Hindlimb muscle (tissue), 1 donor: ENCODE data around the gene SRC. TPM values are rescaled to one million over a fixed set of nuclear protein-coding genes. Genes with fewer than 3 reads are reported as not detected.

Experiments used
- DNase-seq: peaks from one replicate; pipeline ENCODE4 v3.0.0-alpha.2; 2013
- polyA plus RNA-seq: library from polyadenylated mRNA; unstranded; fragments of 120-200 nt; gene quantifications from one replicate; pipeline ENCODE4 v1.2.1, GENCODE V29; 2013; ENCODE audit not compliant: insufficient read length

Gene SRC
- 19.5 TPM for polyA plus RNA-seq

DNA sequence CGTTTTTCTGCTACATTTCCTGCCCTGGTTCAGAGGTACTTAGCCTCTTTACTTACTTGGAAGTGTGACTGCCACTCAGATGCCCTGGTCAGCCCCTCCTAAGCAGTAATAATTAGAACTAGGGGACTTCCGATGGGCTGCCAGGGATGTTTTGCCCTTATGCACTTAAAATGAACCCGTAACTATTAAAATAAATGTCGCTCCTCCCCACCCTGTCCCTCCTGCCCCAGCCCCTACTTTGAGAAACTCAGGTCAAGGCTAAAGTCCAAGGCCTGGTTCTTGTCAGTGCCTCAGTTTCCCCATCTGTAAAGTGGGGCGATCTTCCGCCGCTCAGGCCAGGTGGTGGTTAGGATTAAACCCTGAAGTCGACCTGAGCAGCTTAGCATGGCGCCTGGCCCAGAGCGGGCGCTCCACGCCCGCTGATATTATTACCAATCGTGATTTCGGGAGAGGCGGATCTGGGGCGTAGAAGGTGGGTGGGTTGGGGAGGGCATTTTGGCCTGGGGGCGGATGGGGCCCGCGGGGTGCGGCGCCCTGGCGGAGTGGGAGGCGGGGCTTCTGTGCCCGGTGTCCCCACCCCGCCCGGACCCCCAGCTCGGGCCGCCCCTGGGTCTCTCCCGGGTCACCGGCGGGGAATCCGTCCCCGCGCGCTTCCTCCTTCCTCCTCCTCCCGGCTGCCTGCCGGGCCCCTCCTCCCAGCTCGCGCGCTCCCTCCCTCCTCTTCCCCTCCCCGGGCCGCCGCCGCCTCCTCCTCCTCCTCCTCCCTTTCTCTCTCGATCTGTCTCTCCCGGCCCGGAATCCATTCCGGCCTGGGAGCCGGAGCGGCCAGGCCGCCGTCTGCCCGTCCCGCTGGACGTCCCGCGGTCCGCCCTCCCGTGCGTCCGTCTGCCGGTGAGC, at the start of gene SRC:
TSS of gene SRC (plus strand) at position 802 of the 897 bp plus-strand sequence. CDS start 38,014 bp downstream, outside the sequence.
- peak; percentile 68 for DNase-seq

DNA sequence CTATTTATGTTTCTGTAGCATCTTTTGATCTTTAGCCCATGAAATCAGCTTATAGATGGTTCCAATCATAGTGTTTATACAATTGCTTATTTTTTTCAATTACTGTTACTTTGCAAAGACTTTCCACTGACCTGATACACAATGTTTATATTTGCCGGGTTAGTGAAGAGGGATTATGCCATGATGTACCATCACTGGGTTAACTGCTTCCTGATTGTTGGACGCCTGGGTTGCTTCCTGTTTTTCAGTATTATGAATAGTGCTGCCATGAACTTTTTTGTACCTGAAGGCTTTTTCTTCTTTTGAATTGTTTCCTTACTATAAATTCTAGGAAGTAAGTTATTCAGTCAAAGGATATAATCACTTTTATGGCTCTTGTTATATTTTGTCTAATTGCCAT, 49.6 kb upstream of the SRC start:
- DNase-seq: no peak

DNA sequence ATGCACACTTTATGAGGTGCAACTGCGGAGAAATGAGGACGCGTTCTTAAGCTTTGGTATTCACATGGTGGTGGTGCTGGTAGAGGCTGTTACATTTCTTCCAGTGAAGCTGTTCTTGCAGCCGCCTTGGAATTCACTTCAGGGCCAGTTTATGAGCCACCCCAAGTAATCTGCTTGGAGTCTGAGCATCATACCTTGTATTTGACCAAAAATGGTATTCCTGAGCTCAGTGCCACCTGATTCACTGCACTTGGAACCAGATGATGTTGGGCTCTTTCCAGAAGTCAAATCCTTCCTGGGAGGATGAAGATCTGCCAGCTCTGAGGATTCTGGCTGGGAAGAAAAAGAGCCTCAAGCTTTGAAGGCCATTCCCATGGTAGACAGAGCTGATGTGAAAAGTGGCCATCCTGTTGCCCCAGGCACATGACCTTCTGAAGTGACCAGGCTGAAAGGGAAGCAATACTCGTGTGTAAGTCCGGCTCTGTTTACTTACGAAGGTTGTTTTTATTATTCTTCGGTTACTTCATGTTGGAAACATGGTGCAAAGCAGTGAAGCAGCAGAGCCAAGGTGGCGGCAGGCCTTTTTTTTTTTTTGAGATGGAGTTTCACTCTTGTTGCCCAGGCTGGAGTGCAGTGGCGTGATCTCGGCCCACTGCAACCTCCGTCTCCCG, 48.7 kb upstream of the SRC start:
- DNase-seq: no peak

DNA sequence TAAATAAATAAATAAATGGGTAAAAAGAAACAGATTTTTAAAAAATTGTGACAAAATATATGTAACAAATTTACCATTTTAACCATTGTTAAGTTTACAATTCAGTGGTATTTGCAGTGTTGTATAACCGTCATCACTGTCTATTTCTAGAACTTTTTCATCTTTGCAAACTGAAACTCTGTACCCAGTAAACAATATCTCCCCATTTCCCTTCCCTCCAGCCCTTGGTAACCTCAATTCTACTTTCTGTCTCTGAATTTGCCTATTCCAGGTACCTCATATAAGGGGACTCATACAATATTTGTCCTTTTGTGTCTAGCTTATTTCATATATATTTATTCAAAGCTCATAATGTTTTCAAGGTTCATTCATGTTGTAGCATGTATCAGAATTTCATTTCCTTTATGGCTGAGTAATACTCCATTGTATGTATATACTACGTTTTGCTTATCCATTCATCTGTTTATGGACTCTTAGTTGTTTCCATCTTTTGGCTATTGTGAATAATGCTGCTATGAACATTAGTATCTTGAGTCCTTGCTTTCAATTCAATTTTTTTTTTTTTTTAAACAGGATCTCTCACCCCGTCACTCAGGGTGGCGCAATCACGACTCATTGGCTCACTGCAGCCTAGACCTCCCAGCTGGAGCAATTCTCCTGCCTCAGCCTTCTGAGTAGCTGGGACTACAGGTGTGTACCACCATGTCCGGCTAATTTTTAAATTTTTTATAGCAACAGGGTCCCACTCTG, 47.6 kb upstream of the SRC start:
- no peak for DNase-seq

DNA sequence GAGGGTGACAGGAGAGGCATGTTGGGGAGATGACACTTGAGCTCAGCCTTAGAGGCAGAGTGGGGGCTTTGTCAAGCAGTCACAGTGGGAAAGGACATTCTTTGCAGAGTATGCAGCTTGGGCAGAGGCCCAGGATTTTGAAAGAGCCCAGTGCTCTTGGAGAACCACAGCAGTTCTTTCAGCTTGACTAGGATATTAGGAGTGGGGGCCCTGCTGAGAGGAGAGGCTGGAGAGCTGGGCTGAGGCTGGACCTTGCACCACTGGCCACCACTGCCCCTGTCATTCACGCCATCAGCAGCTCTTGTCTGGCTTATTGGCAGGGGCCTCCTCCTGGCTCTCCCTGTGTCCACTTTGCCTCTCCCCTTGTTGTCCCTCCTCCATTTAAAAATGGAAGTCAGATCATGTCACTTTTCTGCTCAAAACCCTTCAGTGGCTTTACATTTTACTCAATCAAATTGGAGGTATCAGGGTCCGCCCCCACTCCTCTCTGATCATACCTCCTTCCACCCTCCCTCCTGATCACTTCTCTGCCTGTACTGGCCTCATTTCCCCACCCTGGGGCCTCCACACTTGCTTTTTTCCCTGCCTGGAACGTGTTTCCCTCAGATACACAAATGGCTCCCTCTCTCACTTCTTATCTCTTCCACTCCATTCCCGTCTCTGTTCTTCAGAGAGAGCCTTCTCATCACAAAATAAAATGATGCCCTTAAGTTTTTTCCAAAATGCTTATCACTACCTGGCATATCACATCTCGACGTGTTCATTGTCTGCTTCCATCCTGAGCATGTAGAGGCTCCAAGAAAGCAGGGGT, 46.0 kb upstream of the SRC start:
- DNase-seq: no peak

DNA sequence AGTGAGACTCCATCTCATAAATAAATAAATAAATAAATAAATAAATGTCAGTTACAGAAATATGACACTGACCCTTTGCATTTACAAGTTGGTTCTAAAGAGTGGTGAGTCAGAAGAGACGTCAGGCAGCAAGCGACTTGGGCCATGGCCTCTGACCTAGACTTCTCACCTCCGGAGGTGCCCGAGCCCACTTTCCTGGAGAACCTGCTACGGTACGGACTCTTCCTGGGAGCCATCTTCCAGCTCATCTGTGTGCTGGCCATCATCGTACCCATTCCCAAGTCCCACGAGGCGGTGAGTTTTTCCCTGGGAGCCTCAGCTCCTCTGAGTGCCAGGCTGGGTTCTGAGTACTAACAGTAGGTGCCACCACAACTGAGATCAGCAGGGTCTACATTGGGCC, 44.8 kb upstream of the SRC start:
- DNase-seq: no peak

DNA sequence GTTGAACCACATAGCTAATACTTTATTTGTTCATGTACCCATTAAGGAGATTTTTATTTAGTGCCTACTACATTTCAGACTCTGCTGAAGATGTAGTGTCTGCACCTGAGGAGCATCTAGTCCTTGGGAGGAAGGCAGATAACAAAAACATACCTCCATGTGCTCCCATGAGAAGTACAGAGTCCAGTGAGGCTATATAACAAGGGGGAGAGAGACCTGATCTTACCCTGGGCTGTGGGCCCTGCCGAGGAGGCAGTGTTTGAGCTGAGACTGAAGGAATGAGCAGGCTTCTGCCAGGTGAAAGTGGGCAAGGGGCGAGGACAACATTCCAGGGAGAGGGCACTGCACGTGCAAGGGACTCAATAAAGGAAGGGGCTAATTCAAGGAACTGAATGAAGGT, 44.4 kb upstream of the SRC start:
- no peak for DNase-seq

DNA sequence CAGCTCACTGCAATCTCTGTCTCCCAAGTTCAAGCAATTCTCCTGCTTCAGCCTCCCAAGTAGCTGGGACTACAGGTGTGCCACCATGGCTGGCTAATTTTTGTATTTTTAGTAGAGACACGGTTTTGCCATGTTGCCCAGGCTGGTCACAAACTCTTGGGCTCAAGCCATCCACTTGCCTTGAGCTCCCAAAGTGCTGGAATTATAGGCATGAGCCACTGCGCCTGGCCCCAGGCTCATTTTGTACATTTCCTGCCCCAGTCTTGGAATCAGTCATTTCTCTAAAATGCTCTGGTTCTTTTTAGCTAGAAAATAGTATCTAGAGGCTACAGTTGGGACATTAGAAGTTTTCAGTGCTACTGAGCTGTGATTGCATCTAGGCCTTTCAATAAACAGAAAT, 43.0 kb upstream of the SRC start:
- no peak for DNase-seq

DNA sequence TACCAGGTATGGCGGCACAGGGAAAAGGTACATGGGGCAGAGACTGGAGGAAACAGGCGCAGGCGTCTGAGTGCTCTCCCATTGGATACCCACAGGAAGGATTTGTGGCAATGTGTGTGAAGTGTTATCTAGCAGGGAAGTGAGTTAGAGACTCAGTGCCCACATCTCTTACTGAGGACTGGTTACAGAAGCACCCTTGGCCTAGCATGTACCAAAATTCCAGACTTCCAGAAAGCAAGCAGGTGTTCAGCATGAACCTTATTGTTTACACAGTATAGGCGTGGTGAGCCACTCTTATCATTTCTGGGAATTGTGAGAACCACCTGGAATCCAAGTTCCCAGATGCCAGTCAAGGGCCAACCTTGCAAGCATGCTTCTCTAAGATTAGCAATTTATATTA, 42.3 kb upstream of the SRC start:
- DNase-seq: no peak

DNA sequence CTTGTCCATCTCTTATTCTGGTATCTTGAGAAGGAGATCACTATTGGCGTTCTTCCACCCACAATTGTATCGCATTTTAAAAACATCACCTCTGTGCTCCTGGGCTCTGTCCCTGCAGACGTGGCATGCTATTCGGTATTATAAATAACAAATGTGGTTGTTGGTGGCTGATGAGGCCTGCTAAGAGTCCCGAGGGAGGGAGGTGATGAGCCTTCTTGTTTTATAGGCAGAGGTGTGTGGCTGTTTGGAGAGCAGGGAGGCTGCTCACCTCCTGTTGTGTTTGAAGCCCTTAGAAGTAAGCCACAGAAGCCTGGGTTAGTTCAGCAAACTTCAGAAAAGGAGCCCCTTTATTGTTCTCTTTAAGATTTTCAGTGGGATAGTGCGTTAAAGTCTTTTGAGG, 40.9 kb upstream of the SRC start:
- DNase-seq: no peak

DNA sequence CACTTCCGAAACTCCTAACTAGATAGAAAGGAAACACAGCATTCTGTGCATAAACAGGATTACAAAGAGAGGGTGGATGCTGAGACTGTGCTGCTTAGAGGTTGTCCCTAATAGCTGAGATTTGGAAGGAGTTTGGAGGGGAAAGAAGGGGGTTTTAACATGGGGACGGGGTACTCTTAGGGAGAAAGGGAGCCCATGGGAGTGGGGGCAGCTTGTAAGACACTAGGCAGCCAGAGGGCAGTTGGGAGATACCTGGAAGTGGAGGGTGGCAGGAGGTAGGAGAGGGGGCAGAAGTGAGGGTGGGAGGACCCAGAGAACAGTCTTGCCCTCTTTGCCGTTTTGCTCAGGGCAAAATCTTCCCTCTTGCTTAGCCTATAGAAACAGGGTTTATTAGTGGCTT, 40.1 kb upstream of the SRC start:
- DNase-seq: no peak

DNA sequence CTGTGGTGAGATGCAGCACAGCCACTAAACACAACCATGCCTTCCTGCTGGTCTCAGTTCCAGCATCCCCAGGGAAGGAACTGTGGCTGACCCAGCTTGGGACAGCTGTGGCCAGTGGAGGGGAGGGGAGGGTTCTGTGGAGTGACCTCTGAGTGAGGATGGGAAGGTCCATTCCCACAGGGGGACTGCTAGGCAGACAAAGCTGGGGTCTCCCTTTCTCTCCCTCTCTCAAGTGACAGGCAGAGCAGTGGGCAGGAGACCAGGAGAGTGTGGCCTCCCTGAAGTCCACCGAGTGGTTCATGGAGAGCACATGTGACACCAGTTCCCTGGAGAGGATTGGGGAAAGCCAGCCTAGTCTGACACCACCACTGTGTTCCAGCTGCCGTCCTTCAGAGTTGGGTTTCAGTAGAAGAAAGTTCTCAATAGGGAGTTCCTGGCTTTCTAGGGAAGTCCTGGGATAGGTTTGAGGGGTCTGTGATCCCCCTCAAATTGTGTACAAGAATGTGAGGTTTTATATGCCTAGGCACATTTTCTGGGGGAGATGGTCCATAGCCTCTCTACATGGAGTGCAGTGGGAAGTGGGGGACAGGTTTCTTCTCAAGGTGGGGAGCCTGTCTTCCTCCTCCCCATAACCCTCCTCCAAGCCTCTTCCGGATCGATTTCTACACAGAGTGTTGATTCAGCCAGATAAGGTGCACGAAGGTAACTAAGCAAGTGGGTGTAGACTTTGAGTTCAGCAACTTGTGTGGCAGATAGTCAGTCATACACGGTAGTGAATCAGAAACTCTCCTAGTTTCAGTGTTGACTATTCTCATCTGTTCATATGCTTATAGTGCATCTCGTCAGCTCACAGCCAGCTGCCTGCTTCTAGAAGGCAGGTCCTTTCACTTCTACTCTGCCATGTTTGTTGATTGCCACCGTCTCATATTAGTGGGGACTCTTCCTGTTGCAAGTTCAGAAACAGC, 37.6 kb upstream of the SRC start:
- no peak for DNase-seq

DNA sequence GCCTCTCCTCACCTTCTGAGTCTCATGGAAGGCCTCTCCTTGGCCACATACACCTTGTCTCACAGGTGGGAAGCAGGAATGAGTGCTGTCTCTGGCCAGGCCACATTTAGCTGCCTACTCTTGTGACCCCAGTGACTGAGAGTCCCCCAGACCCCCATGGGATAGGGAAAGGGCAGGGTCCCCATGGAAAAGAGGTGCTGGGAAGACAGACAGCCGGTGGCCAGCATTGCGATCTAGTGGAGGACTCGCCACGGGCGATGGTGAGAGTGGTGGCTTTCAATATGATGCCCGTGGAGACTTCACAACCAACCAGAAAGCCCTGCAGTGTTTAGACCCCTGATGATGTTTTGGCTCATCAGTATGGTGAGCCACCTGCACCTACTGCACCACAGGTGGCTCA, 36.6 kb upstream of the SRC start:
- no peak for DNase-seq

DNA sequence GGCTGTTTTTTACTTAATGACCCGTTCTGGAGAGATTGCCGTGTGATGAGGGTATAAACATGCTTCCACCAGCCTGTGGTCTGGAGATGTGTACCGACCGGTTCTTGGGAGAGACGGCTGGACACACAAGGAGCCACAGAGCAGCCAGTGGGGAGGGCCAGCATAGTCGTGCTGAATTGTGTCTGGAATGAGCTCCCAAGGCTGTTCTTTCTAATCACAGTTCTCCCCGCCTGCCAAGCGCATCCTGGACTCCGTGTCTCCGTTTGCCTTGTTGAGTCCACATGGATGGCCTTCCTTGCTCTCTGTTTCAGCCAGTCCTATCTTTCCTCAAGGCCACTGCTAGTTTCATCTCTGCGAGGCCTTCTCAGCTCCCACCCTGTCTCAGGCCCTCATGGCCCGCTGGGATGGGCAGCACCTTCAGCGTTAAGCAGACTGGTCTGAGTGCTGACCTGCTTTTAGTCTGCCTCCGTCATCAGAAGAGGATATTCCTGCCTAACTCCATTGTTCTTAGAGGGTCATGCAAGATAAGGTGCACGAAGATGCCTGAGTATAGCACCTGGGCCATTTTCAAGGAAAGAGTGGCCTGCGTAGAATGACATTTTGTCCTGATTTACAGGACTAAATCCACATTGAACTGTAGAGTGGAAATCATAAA, 35.9 kb upstream of the SRC start:
- DNase-seq: no peak

DNA sequence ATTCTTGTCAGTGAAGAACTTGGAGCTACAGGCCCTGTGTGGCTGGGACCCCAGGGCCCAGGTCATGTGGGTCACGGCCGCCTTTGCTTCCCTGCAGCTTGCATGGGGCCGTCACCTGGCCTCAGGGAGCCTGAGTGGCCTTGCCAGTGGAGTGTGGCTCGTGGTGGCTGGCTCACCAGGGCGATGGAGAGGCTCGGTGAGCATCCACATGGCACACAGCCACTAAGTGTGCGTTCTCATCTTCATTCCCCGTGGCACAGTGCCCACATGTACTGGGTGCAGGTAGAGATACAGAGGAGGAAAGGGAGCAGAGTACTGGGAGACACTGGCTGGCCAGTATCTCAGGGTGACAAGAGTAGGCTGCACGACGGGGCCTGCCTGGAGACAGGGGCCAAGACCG, 35.0 kb upstream of the SRC start:
- DNase-seq: no peak

DNA sequence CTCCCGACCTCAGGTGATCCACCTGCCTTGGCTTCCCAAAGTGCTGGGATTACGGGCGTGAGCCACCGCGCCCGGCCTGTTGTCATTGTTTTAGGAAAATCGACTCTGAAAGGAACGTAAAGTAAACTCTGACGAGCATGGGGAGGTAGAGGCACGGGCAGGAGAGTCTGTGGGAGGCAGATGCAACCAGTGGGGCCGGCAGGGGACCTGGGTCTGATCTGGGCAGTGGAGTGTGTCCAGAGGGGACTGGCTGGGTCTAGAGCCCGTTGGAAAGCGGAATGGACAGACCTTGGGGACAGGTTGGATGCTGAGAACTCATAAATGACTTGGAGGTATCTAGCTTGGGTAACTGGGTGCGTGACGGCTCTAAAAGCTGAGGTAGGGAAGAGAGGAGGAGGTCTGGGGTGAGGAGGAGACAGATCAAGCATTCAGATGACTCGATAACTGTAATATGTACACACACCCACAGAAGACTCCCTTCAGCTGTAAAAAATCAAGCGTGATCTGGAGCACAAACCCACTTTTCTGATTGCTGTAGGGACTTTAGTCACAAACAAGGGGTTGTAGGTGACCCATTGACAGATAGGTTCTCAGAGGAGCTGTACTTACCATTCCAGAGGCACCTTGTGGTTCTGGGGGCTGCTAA, 34.1 kb upstream of the SRC start:
- no peak for DNase-seq

DNA sequence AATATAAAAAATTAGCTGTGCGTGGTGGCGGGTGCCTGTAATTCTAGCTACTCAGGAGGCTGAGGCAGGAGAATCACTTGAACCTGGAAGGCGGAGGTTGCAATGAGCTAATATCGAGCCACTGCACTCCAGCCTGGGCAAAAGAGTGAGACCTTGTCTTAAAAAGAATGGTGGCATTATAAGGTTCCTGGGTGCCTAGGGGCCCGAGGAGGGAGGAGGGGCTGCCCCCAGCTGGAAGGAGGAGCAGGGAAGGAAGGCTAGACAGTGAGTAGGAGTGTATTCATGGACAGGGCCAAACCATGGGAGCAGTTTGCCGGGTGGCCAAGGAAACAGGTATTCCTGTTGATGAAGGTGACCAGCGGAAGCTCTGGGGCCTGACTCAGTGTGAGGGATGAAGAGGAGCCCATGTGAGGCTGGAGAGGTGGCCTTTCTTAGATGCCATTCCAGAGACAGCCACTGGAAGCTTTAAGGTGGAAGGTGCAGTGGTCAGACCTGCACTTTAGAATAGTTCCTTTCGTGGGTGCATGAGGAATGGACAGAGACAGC, 32.3 kb upstream of the SRC start:
- DNase-seq: no peak

DNA sequence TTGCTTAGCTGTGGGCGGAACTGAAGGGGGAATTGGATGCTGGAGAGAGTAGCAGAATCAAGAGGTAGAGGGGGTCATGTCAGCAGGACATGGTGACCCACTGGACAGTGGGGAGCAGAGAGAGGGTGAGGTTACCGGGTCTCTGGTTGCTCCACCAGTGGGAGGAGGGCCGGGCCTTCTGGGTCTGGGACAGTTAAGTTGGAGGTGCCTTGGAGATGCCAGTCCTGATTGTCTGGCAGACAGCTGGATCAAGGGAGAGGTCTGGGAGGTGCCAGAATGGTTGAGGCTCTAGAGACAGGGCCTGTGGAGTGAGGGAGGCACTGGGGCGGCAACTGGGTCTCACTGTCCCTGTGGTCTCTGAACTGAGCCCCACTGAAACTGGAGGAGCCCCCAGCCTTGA, 31.8 kb upstream of the SRC start:
- no peak for DNase-seq

DNA sequence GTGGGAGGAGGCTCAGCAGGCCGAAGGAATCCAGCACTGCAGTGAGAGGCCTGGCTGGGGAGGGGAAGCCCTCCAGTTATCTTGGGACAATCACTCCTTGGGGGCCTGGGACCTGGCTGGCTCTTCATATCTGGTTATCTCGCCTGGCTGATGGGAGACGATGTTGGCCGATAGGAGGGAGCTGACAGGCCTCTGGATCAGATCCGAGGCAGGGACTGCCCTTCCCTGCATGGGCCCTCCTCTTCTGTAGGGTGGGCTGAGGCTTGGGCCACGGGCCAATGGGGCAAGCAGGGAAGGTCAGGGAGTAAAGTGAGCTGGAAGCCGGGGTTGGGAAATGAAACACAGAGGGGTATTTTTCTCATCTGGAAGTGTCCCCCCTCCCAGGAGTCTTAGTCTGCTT, 31.3 kb upstream of the SRC start:
- DNase-seq: no peak

DNA sequence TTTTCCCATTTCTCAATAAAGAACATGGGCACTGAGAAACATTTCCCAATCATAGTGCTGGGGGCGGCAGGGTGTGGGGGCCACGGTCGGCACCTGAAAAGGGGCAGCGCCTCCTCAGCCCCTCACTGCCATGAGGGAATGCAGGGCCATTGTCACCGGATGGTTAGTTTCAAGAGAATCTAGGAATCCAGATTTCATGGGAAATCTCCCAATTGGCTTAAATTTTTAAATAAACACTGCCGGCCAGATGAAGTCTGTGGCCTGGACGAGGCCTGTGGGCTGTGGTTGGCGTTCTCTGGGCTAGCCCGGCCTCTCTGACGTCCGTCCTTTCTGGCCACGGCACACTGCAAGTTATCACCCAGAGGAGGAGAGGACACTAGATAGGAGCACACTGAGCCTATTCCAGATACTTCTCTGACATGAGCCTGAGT, 30.9 kb upstream of the SRC start:
- DNase-seq: no peak
